ENCODE results near the gene PPT2. TPM values are rescaled to one million over a fixed set of nuclear protein-coding genes. Genes with fewer than 3 reads are reported as not detected.

Gene PPT2
- total and polyA plus RNA-seq, 2 experiments from 2014 or later: 50.2 to 147 TPM

GRCh38 chr6:32109114-32109764 lies 44.7 kb upstream of the PPT2 start, which contains the start of gene TNXB:
Gene TNXB (minus strand): TSS chr6:32109338. CDS start chr6:32098198, 11,140 bp downstream.
- no peak for DNase-seq (ENCODE audit: low read depth in 1 of 2, low spot score in 1 of 2)
- Histone ChIP-seq H3K27me3 (no peaks in the 10 kb centered on the region), H3K27ac (no peak within 1 kb of the TSS), H3K4me1 (ENCODE audit: low read depth) (peaks cover 7% of the 10 kb centered on the region), H3K9me3 (ENCODE audit: low read depth) (no peaks in the 10 kb centered on the region), H3K36me3 (no peaks in the 10 kb centered on the region), H3K4me3 (no peak within 1 kb of the TSS)
- no peak for TF ChIP-seq CTCF (IDR thresholded peaks at IDR 0.05; ENCODE audit: low read depth, low read length)

- Histone ChIP-seq H3K4me1 (ENCODE audit: low read depth) (peaks cover 7% of the 10 kb centered on the region), H3K4me3 (no peak overlapping the region), H3K27ac (no peak overlapping the region), H3K36me3 (no peaks in the 10 kb centered on the region), H3K27me3 (no peaks in the 10 kb centered on the region), H3K9me3 (ENCODE audit: low read depth) (no peaks in the 10 kb centered on the region)
- no peak for DNase-seq (ENCODE audit: low read depth in 1 of 2, low spot score in 1 of 2)
- TF ChIP-seq CTCF (IDR thresholded peaks at IDR 0.05; ENCODE audit: low read depth, low read length): no peak
Measured at GRCh38 chr6:32109765-32110160, 44.2 kb upstream of the PPT2 start.

GRCh38 chr6:32110632-32111031 lies 43.3 kb upstream of the PPT2 start:
- no peak for TF ChIP-seq CTCF (IDR thresholded peaks at IDR 0.05; ENCODE audit: low read depth, low read length)
- Histone ChIP-seq H3K4me1 (ENCODE audit: low read depth) (peaks cover 7% of the 10 kb centered on the region), H3K27ac (no peak overlapping the region), H3K9me3 (ENCODE audit: low read depth) (no peaks in the 10 kb centered on the region), H3K36me3 (peaks cover 2% of the 10 kb centered on the region), H3K27me3 (no peaks in the 10 kb centered on the region), H3K4me3 (no peak overlapping the region)
- DNase-seq (ENCODE audit: low read depth in 1 of 2, low spot score in 1 of 2): no peak

GRCh38 chr6:32111424-32112066 lies 42.4 kb upstream of the PPT2 start:
- H3K9me3 ChIP-seq (ENCODE audit: low read depth): no peaks in the 10 kb centered on the region
- no peaks in the 10 kb centered on the region for H3K27me3 ChIP-seq
- no peak for TF ChIP-seq CTCF (IDR thresholded peaks at IDR 0.05; ENCODE audit: low read depth, low read length)
- DNase-seq (ENCODE audit: low read depth in 1 of 2, low spot score in 1 of 2): peak in 1 of 2 donors; percentile 49
- peaks cover 7% of the 10 kb centered on the region for H3K36me3 ChIP-seq
- peaks cover 7% of the 10 kb centered on the region for H3K4me1 ChIP-seq (ENCODE audit: low read depth)
- H3K27ac ChIP-seq: no peak overlapping the region
- no peak overlapping the region for H3K4me3 ChIP-seq

- Histone ChIP-seq H3K4me1 (ENCODE audit: low read depth) (peaks cover 7% of the 10 kb centered on the region), H3K4me3 (no peak overlapping the region), H3K9me3 (ENCODE audit: low read depth) (no peaks in the 10 kb centered on the region), H3K27ac (no peak overlapping the region), H3K36me3 (peaks cover 17% of the 10 kb centered on the region), H3K27me3 (no peaks in the 10 kb centered on the region)
- no peak for TF ChIP-seq CTCF (IDR thresholded peaks at IDR 0.05; ENCODE audit: low read depth, low read length)
- DNase-seq (ENCODE audit: low read depth in 1 of 2, low spot score in 1 of 2): no peak
Measured at GRCh38 chr6:32112431-32112980, 41.4 kb upstream of the PPT2 start.

Data from cardiac muscle cell (in vitro differentiated cells and primary cell).